Thyroid gland (tissue), 4 donors: Measurements from ENCODE around the gene KCNJ9. TPM values are rescaled to one million over a fixed set of nuclear protein-coding genes. Genes with fewer than 3 reads are reported as not detected.

Experiments used
- DNase-seq, 2 donors: peaks; one replicate each; pipeline ENCODE4 v3.0.0-alpha.2; 2019
- H3K27ac ChIP-seq, 3 donors: fragments of 200-600 bp; sonication (generic); 1 replicate in 2 of 3; 2 replicates in 1 of 3; pipeline ENCODE4 v1.5.1; 2016 to 2019; ENCODE audit warnings: mild to moderate bottlenecking in 1 of 3, moderate library complexity in 1 of 3
- H3K27me3 ChIP-seq: fragments of 200-600 bp; sonication (generic); one replicate; pipeline ENCODE4 v1.5.1; 2019
- H3K36me3 ChIP-seq, 2 donors: fragments of 200-600 bp; sonication (generic); one replicate each; pipeline ENCODE4 v1.5.1; 2016 to 2019
- H3K4me1 ChIP-seq, 2 donors: fragments of 200-600 bp; sonication (generic); one replicate each; pipeline ENCODE4 v1.5.1; 2017 to 2019
- H3K4me3 ChIP-seq, 3 donors: fragments of 200-600 bp; sonication (generic); replicated peaks in 1 of 3; 1 replicate in 2 of 3; 2 replicates in 1 of 3; pipeline ENCODE4 v1.5.1; 2016; ENCODE audit warnings: mild to moderate bottlenecking in 1 of 3
- H3K9me3 ChIP-seq: fragments of 200-600 bp; sonication (generic); one replicate; pipeline ENCODE4 v1.5.1; 2017
- CTCF ChIP-seq, 6 experiments: fragments of 200-600 bp in 3 of 6; fragments of 450-650 bp in 3 of 6; sonication (generic) in 3 of 6; IDR thresholded peaks; one replicate each; pipeline ENCODE4 v1.5.1; 2016 to 2019; ENCODE audit warnings: antibody characterized with exemption in 6 of 6, mild to moderate bottlenecking in 2 of 6, inconsistent platforms in 1 of 6, moderate library complexity in 1 of 6
- POLR2A ChIP-seq, 2 donors: fragments of 450-650 bp; IDR thresholded peaks; one replicate each; pipeline ENCODE4 v1.6.1; 2017; ENCODE audit warnings: antibody characterized with exemption in 2 of 2, mild to moderate bottlenecking in 2 of 2, moderate library complexity in 1 of 2
- WGBS, 2 donors: methylation state at CpG; one replicate each; pipeline ENCODE4 v1.1.5; 2017; 5-methylcytosine and 5-hydroxymethylcytosine counted together
- intact Hi-C: fragments of 100-400 bp; cut with DNase I; formaldehyde crosslinking; loops from one replicate; pipeline ENCODE4 v1.15.1; 2023
- total RNA-seq, 4 donors: library from RNA; depleted of rRNA; stranded (reverse); fragments of >200 nt; gene quantifications; one replicate each; pipeline ENCODE4 v1.2.3, GENCODE V29; 2016

The KCNJ9 gene
- total RNA-seq, 4 donors from 2014 or later = not detected

DNA sequence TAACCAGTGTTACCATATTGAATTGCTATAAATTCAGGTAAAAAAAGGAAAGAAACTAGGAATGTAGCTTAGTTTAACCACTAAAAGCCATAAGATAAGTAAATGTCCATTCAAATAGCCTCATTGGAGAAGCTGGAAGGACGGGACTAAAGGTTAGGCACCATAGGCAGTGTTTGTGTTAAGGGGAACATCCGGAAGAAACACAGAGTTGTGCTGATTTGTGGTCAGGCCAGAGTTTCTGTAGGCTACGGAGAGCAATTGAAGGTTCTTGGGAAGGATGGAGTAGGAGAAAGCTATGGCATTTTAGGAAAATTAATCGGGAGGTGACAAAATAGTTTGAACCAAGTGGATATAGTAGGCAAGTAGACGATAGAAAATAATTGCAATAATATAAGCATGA lies 10.0 kb upstream of the KCNJ9 start:
- intact Hi-C loops = no loop called here
- peaks cover 6 to 7% of the 10 kb centered on the region in 2 donors for H3K4me1 ChIP-seq
- DNase-seq = no peak
- H3K27me3 ChIP-seq = no peaks in the 10 kb centered on the region
- no peak overlapping the region for H3K27ac ChIP-seq
- WGBS, 2 donors = 89 to 90% methylated on average over 5 of the region's 5 CpGs
- no peaks in the 10 kb centered on the region for H3K9me3 ChIP-seq
- H3K36me3 ChIP-seq = no peaks in the 10 kb centered on the region
- no peak for TF ChIP-seq CTCF (IDR thresholded peaks at IDR 0.05)
- no peak for TF ChIP-seq POLR2A (IDR thresholded peaks at IDR 0.05)
- H3K4me3 ChIP-seq = no peak overlapping the region

GRCh38 chr1:160074865-160075264 lies 6.5 kb upstream of the KCNJ9 start:
- no peak for DNase-seq
- Histone ChIP-seq H3K36me3 (no peaks in the 10 kb centered on the region), H3K27me3 (no peaks in the 10 kb centered on the region), H3K9me3 (no peaks in the 10 kb centered on the region), H3K4me3 (no peak overlapping the region), H3K4me1 (peaks cover 4 to 18% of the 10 kb centered on the region in 2 donors), H3K27ac (no peak overlapping the region)
- intact Hi-C loops = no loop called here
- 75 to 84% methylated on average over 4 of the region's 4 CpGs for WGBS, 2 donors
- TF ChIP-seq POLR2A (IDR thresholded peaks at IDR 0.05) (no peak), CTCF (IDR thresholded peaks at IDR 0.05) (no peak)

DNA sequence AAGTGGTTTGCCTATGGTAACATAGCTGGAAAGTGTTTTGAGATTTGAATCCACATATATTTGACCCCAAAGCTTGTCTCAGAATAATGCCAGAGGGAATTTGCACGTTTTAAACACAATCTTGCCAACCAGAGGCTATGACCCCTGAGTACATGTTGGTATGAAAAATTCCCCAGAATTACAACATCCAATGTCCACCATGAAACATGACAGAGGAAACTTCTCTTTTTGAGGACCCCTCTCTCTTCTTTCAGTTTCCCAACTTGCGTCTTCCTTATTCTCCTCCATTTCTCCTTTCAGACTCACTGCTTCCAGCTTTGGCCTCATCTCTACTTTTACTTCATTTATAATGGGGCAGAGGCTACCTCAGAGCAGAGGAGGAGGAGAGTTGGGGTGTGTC lies 5.5 kb upstream of the KCNJ9 start:
- H3K36me3 ChIP-seq = no peaks in the 10 kb centered on the region
- peaks cover under 1 to 13% of the 10 kb centered on the region in 2 donors for H3K4me1 ChIP-seq
- no peaks in the 10 kb centered on the region for H3K9me3 ChIP-seq
- DNase-seq = no peak
- no peak for TF ChIP-seq POLR2A (IDR thresholded peaks at IDR 0.05)
- no peak for TF ChIP-seq CTCF (IDR thresholded peaks at IDR 0.05)
- H3K27ac ChIP-seq = no peak overlapping the region
- no peaks in the 10 kb centered on the region for H3K27me3 ChIP-seq
- H3K4me3 ChIP-seq = no peak overlapping the region
- intact Hi-C loops = no loop called here
- WGBS, 2 donors = 59 to 74% methylated on average over 2 of the region's 2 CpGs

DNA sequence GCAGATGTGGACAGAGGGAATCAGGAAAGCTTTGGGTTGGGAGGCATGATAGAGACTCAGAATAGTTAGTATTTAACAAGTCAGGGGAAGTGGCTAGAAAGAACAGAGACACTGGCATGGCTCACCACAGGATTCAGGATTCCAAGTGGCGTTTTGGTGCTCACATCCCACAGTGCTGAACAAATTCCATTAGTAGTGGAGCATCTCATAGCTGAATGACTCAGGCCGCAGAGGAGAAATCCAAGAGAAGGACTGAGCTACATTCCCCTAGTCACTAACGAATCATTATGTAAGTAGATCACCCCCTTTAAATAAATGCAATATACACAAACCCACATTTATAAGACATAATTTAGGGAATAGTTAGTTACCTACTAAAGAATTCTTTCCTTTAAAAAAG lies 5.0 kb upstream of the KCNJ9 start:
- Histone ChIP-seq H3K27ac (no peak overlapping the region), H3K36me3 (no peaks in the 10 kb centered on the region), H3K4me1 (peaks cover 0 to 11% of the 10 kb centered on the region in 2 donors), H3K4me3 (no peak overlapping the region), H3K9me3 (no peaks in the 10 kb centered on the region), H3K27me3 (no peaks in the 10 kb centered on the region)
- TF ChIP-seq CTCF (IDR thresholded peaks at IDR 0.05) (no peak), POLR2A (IDR thresholded peaks at IDR 0.05) (no peak)
- intact Hi-C loops = no loop called here
- WGBS, 2 donors = 67 to 69% methylated on average over 3 of the region's 3 CpGs
- DNase-seq = no peak

DNA sequence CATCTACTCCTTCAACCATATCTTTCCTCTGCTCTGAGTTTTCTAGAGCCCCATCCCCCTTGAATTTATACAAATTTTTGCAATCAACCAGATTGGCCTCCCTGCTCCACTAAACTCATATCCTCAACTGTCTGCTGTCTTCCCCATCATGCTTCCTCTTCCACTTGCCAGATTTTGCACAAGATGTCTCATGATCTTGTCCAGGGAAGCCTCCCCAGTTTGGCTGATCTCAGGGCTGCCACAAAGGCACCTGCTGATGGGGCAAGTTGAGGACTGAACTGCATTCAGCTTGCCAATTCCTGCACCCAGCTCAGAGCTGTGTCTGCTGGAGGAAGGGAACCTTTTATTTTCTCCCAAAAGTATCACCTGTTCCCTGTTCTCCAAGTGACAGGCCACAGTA lies 3.9 kb upstream of the KCNJ9 start:
- H3K27me3 ChIP-seq = no peaks in the 10 kb centered on the region
- no peak overlapping the region for H3K27ac ChIP-seq
- H3K36me3 ChIP-seq = no peaks in the 10 kb centered on the region
- intact Hi-C loops = no loop called here
- DNase-seq = no peak
- H3K4me1 ChIP-seq = peaks cover 0 to 11% of the 10 kb centered on the region in 2 donors
- no peaks in the 10 kb centered on the region for H3K9me3 ChIP-seq
- TF ChIP-seq POLR2A (IDR thresholded peaks at IDR 0.05) (no peak), CTCF (IDR thresholded peaks at IDR 0.05) (no peak)
- no peak overlapping the region for H3K4me3 ChIP-seq
